Glomerular visceral epithelial cell (primary cell): Measurements from ENCODE around the gene F10.

ENCODE experiments used
- DNase-seq: peaks from one replicate; pipeline ENCODE4 v3.0.0-alpha.2; 2016; ENCODE audit errors: extremely low spot score

F10 gene

GRCh38 chr13:113116871-113117271, 5.7 kb upstream of the F10 start:
- no peak for DNase-seq

GRCh38 chr13:113117335-113117872, 5.2 kb upstream of the F10 start:
- DNase-seq: no peak

- DNase-seq: no peak
These were observed 4.7 kb upstream of the F10 start for GRCh38 chr13:113117911-113118260.

- DNase-seq: no peak
These were observed 4.2 kb upstream of the F10 start for GRCh38 chr13:113118261-113119021.

GRCh38 chr13:113119166-113119821, 3.3 kb upstream of the F10 start:
- no peak for DNase-seq

GRCh38 chr13:113119822-113120189, 2.8 kb upstream of the F10 start:
- DNase-seq: no peak

- no peak for DNase-seq
These were observed 2.1 kb upstream of the F10 start for GRCh38 chr13:113120300-113121182.

GRCh38 chr13:113121183-113121927, 1.2 kb upstream of the F10 start:
- DNase-seq: no peak

- no peak for DNase-seq
These were observed 599 bp upstream of the F10 start for GRCh38 chr13:113121928-113122471.

GRCh38 chr13:113123226-113124201, 915 bp downstream of the F10 start:
- DNase-seq: no peak

GRCh38 chr13:113124211-113124970, 1.8 kb downstream of the F10 start:
- no peak for DNase-seq

GRCh38 chr13:113125506-113126264, 3.1 kb downstream of the F10 start:
- DNase-seq: no peak

- no peak for DNase-seq
These were observed 3.9 kb downstream of the F10 start for GRCh38 chr13:113126265-113127150.

GRCh38 chr13:113129480-113129879, 6.9 kb downstream of the F10 start:
- no peak for DNase-seq

GRCh38 chr13:113129921-113130750, 7.5 kb downstream of the F10 start:
- DNase-seq: no peak

- DNase-seq: no peak
These were observed 12.7 kb downstream of the F10 start for GRCh38 chr13:113135281-113135760.
